HepG2 (cell line): ENCODE results near the gene POC1A. TPM values are rescaled to one million over a fixed set of nuclear protein-coding genes. Genes with fewer than 3 reads are reported as not detected.

Experiments
- HNRNPUL1 ChIP-seq: fragments of 200-400 bp; formaldehyde crosslinking; IDR thresholded peaks from 2 replicates; pipeline ENCODE4 v1.6.1; 2017; ENCODE audit warnings: low read depth, mild to moderate bottlenecking, low read length, moderate library complexity
- KDM3A ChIP-seq: IDR thresholded peaks from 2 replicates; pipeline ENCODE4 v1.6.1; 2018; ENCODE audit warnings: low read depth, missing compliant biosample characterization
- KLF15 ChIP-seq: sonication (generic); formaldehyde crosslinking; IDR thresholded peaks from 2 replicates; pipeline ENCODE4 v1.8.1; 2023; ENCODE audit warnings: borderline replicate concordance, mild to moderate bottlenecking, inconsistent platforms, missing genetic modification reagents, mixed read lengths
- MAFF ChIP-seq: IDR thresholded peaks from 2 replicates; pipeline ENCODE4 v1.6.1; 2011; ENCODE audit warnings: low read depth, low read length, improper control_type of control experiment
- NR2C2 ChIP-seq: sonication (generic); formaldehyde crosslinking; IDR thresholded peaks from 2 replicates; pipeline ENCODE4 v1.4.0; 2020; ENCODE audit warnings: missing genetic modification reagents, mild to moderate bottlenecking, moderate library complexity, borderline replicate concordance
- SRY ChIP-seq: sonication (generic); formaldehyde crosslinking; IDR thresholded peaks from 2 replicates; pipeline ENCODE4 v1.8.0; 2022; ENCODE audit warnings: mild to moderate bottlenecking, missing genetic modification reagents
- TSC22D2 ChIP-seq: sonication (generic); formaldehyde crosslinking; IDR thresholded peaks from 2 replicates; pipeline ENCODE4 v1.5.1; 2020; ENCODE audit warnings: missing genetic modification reagents, mild to moderate bottlenecking, borderline replicate concordance
- ZFP82 ChIP-seq: sonication (generic); formaldehyde crosslinking; IDR thresholded peaks from 2 replicates; pipeline ENCODE4 v1.5.1; 2020; ENCODE audit warnings: mild to moderate bottlenecking, missing genetic modification reagents, borderline replicate concordance
- ZNF160 ChIP-seq: sonication (generic); formaldehyde crosslinking; IDR thresholded peaks from 2 replicates; pipeline ENCODE4 v1.8.0; 2022; ENCODE audit warnings: mild to moderate bottlenecking, inconsistent platforms, missing genetic modification reagents
- ZNF253 ChIP-seq: sonication (generic); formaldehyde crosslinking; IDR thresholded peaks from 2 replicates; pipeline ENCODE4 v1.8.0; 2022; ENCODE audit warnings: mild to moderate bottlenecking, missing genetic modification reagents, borderline replicate concordance
- ZNF451 ChIP-seq: sonication (generic); formaldehyde crosslinking; IDR thresholded peaks from 2 replicates; pipeline ENCODE4 v1.5.0; 2020; ENCODE audit warnings: mild to moderate bottlenecking, missing genetic modification reagents
- ZNF766 ChIP-seq: sonication (generic); formaldehyde crosslinking; IDR thresholded peaks from 2 replicates; pipeline ENCODE4 v1.5.0; 2020; ENCODE audit warnings: missing genetic modification reagents, borderline replicate concordance
- ZNF878 ChIP-seq: sonication (generic); formaldehyde crosslinking; IDR thresholded peaks from 2 replicates; pipeline ENCODE4 v1.8.1; 2023; ENCODE audit warnings: mild to moderate bottlenecking, missing genetic modification reagents, moderate library complexity
- polyA plus RNA-seq, 8 experiments: library from polyadenylated mRNA; depleted of rRNA in 3 of 8; stranded (reverse) in 7 of 8; unstranded in 1 of 8; fragments of >200 nt; fragmentation: Illumina TruSeq in 4 of 8; extraction: Trizol in 4 of 8; gene quantifications; 2 replicates each; pipeline versions ENCODE4 v1.2.1 to v1.2.3, GENCODE V29; 2011 to 2016; ENCODE audit warnings: low read depth in 4 of 8, missing spikeins in 1 of 8, mixed read lengths in 1 of 8; ENCODE audit not compliant: insufficient read depth in 1 of 8
- total RNA-seq, 5 experiments: library from RNA; depleted of rRNA; stranded (reverse); fragments of >200 nt; fragmentation: Illumina TruSeq; extraction: Trizol; gene quantifications; 2 replicates each; pipeline ENCODE4 v1.2.3, GENCODE V29; 2016; ENCODE audit warnings: low read depth in 1 of 5
- TF ChIP-seq, protein P1 (sequence below): sonication (generic); formaldehyde crosslinking; IDR thresholded peaks from 2 replicates; pipeline ENCODE4 v1.5.1; 2020; ENCODE audit warnings: missing genetic modification reagents, mild to moderate bottlenecking, borderline replicate concordance
- TF ChIP-seq, protein P2 (sequence below): sonication (generic); formaldehyde crosslinking; IDR thresholded peaks from 2 replicates; pipeline ENCODE4 v1.4.0; 2020; ENCODE audit warnings: missing genetic modification reagents, borderline replicate concordance
- TF ChIP-seq, protein P3 (sequence below): sonication (generic); formaldehyde crosslinking; IDR thresholded peaks from 2 replicates; pipeline ENCODE4 v1.5.0; 2020; ENCODE audit warnings: mild to moderate bottlenecking, missing genetic modification reagents, borderline replicate concordance
- TF ChIP-seq, protein P4 (sequence below): IDR thresholded peaks from 2 replicates; pipeline ENCODE4 v1.6.1; 2018; ENCODE audit warnings: missing genetic modification reagents

The POC1A gene
- total and polyA plus RNA-seq, 2 of the 13 experiments (the other 11 are each of a cell fraction or from before 2014, with no cell fraction given), result 14.6 to 20.0 TPM

DNA sequence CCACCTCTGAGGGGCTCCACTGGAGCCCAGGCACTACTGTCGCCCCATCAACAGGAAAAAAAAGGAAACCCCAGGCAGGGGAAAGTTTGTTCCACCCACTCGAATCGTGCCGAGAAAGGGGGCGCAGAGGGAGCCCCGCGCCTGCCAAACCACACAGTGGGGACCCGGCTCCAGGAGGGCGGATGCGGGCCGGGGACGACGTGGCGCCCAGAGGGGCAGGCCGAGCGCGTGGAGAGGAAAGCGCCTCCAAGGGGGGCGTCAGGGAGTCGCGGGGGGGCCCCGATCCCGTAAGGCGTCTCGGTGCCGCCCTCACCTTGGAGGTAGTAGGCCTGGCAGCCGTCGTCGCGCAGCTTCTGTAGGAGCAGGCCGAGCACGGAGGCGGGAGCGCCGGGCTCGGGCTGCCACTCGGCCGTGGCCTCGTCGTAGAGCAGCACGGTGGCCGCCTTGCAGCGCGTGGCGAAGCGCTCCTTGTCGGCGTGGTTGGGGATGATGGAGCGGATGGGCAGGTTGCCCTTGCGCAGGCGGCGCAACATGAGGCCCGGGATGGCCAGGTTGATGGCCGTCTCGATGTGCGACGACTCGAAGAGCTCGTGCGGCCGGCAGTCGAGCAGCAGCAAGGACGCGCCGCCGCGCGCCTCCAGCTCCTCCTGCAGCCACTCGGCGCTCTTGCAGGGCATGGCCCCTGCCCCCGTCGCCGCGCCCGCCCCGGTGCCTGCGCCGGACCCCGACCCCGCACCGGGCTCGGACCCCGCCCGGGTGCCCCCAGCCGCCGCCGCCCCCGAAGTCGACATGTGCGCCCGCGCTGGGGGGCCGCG, 98.5 kb downstream of the POC1A start (continued):
- TF ChIP-seq NR2C2 (CRISPR knock-in tag), result no peak; the same call in 1 of the 2 replicates
- TF ChIP-seq ZNF160, result peak; percentile 86
- peak; percentile 53; the same call in 1 of the 2 replicates for TF ChIP-seq KLF15
- TF ChIP-seq MAFF, result no peak
- 0 out of 2 replicates have a peak, but pooled peaks have one; percentile 3 for TF ChIP-seq KDM3A (CRISPR knock-in tag)
- TF ChIP-seq, protein P1, sequence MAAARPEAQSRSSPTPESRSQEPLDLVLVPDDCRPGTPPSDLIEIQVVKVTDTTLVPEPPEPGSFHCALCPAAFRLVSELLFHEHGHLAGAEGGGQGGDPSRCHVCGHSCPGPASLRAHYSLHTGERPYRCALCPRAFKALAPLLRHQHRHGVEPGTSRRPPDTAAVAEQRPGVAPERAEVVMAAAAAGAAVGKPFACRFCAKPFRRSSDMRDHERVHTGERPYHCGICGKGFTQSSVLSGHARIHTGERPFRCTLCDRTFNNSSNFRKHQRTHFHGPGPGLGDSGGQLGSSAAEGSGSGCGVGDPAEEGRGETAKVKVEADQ (CRISPR knock-in tag), result 0 out of 2 replicates have a peak, but pooled peaks have one; percentile 55
- TF ChIP-seq ZNF253 (CRISPR knock-in tag), result peak; percentile 86; the same call in 1 of the 2 replicates
- TF ChIP-seq HNRNPUL1, result no peak
- peak; percentile 89; the same call in 1 of the 2 replicates for TF ChIP-seq ZFP82
- peak; percentile 92 for TF ChIP-seq ZNF451 (CRISPR knock-in tag)
- TF ChIP-seq, protein P2, sequence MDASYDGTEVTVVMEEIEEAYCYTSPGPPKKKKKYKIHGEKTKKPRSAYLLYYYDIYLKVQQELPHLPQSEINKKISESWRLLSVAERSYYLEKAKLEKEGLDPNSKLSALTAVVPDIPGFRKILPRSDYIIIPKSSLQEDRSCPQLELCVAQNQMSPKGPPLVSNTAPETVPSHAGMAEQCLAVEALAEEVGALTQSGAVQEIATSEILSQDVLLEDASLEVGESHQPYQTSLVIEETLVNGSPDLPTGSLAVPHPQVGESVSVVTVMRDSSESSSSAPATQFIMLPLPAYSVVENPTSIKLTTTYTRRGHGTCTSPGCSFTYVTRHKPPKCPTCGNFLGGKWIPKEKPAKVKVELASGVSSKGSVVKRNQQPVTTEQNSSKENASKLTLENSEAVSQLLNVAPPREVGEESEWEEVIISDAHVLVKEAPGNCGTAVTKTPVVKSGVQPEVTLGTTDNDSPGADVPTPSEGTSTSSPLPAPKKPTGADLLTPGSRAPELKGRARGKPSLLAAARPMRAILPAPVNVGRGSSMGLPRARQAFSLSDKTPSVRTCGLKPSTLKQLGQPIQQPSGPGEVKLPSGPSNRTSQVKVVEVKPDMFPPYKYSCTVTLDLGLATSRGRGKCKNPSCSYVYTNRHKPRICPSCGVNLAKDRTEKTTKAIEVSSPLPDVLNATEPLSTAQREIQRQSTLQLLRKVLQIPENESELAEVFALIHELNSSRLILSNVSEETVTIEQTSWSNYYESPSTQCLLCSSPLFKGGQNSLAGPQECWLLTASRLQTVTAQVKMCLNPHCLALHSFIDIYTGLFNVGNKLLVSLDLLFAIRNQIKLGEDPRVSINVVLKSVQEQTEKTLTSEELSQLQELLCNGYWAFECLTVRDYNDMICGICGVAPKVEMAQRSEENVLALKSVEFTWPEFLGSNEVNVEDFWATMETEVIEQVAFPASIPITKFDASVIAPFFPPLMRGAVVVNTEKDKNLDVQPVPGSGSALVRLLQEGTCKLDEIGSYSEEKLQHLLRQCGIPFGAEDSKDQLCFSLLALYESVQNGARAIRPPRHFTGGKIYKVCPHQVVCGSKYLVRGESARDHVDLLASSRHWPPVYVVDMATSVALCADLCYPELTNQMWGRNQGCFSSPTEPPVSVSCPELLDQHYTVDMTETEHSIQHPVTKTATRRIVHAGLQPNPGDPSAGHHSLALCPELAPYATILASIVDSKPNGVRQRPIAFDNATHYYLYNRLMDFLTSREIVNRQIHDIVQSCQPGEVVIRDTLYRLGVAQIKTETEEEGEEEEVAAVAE (CRISPR knock-in tag), result 0 out of 2 replicates have a peak, but pooled peaks have one; percentile 43
- peak; percentile 37; the same call in 1 of the 2 replicates for TF ChIP-seq TSC22D2 (CRISPR knock-in tag)
- TF ChIP-seq ZNF766 (CRISPR knock-in tag), result peak; percentile 95
- TF ChIP-seq, protein P3, sequence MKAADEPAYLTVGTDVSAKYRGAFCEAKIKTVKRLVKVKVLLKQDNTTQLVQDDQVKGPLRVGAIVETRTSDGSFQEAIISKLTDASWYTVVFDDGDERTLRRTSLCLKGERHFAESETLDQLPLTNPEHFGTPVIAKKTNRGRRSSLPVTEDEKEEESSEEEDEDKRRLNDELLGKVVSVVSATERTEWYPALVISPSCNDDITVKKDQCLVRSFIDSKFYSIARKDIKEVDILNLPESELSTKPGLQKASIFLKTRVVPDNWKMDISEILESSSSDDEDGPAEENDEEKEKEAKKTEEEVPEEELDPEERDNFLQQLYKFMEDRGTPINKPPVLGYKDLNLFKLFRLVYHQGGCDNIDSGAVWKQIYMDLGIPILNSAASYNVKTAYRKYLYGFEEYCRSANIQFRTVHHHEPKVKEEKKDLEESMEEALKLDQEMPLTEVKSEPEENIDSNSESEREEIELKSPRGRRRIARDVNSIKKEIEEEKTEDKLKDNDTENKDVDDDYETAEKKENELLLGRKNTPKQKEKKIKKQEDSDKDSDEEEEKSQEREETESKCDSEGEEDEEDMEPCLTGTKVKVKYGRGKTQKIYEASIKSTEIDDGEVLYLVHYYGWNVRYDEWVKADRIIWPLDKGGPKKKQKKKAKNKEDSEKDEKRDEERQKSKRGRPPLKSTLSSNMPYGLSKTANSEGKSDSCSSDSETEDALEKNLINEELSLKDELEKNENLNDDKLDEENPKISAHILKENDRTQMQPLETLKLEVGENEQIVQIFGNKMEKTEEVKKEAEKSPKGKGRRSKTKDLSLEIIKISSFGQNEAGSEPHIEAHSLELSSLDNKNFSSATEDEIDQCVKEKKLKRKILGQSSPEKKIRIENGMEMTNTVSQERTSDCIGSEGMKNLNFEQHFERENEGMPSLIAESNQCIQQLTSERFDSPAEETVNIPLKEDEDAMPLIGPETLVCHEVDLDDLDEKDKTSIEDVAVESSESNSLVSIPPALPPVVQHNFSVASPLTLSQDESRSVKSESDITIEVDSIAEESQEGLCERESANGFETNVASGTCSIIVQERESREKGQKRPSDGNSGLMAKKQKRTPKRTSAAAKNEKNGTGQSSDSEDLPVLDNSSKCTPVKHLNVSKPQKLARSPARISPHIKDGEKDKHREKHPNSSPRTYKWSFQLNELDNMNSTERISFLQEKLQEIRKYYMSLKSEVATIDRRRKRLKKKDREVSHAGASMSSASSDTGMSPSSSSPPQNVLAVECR (CRISPR knock-in tag), result peak; percentile 54
- TF ChIP-seq SRY (CRISPR knock-in tag), result peak; percentile 50; the same call in 1 of the 2 replicates
- TF ChIP-seq, protein P4, sequence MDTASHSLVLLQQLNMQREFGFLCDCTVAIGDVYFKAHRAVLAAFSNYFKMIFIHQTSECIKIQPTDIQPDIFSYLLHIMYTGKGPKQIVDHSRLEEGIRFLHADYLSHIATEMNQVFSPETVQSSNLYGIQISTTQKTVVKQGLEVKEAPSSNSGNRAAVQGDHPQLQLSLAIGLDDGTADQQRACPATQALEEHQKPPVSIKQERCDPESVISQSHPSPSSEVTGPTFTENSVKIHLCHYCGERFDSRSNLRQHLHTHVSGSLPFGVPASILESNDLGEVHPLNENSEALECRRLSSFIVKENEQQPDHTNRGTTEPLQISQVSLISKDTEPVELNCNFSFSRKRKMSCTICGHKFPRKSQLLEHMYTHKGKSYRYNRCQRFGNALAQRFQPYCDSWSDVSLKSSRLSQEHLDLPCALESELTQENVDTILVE (CRISPR knock-in tag), result no peak
- TF ChIP-seq ZNF878 (CRISPR knock-in tag), result no peak
